Measurements from ENCODE around the gene OSGEP.

Gene OSGEP

GRCh38 chr14:20454516-20455354, at the start of gene OSGEP, which contains the start of gene APEX1:
OSGEP (minus strand) TSS chr14:20454812; CDS start chr14:20454683, 129 bp downstream.
APEX1 (plus strand) TSS chr14:20455226; CDS start chr14:20455646, 420 bp downstream.
- DNase-seq (ENCODE audit: low spot score): peak; percentile 98

GRCh38 chr14:20503898-20504297, 49.3 kb upstream of the OSGEP start:
- DNase-seq (ENCODE audit: low spot score): no peak

- DNase-seq (ENCODE audit: low spot score): no peak
These were observed 46.7 kb upstream of the OSGEP start for GRCh38 chr14:20501346-20501745.

GRCh38 chr14:20499881-20500280, 45.3 kb upstream of the OSGEP start:
- no peak for DNase-seq (ENCODE audit: low spot score)

DNA sequence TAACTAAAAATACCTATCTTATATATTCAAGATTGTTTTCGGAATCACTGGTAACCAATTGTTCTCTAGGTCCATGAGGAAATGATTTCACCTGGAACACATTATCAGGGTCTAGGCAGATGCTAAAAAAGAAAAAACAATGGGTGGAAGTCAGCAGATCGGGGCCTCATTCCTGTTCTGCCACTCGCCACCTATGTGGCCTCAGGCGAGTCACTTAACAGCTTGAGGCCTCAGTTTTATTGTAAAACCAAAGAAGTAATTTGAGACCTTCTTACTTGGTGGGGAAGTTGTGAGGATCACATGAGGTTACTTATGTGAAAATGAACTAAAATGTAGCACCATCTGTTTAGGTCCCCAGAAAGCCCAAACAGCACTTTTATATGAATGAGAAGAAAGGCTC, 44.5 kb upstream of the OSGEP start:
- DNase-seq (ENCODE audit: low spot score): no peak

- DNase-seq (ENCODE audit: low spot score): no peak
These were observed 44.0 kb upstream of the OSGEP start for GRCh38 chr14:20498622-20499021.

GRCh38 chr14:20494935-20495766, 40.5 kb upstream of the OSGEP start:
- peak; percentile 16 for DNase-seq (ENCODE audit: low spot score)

DNA sequence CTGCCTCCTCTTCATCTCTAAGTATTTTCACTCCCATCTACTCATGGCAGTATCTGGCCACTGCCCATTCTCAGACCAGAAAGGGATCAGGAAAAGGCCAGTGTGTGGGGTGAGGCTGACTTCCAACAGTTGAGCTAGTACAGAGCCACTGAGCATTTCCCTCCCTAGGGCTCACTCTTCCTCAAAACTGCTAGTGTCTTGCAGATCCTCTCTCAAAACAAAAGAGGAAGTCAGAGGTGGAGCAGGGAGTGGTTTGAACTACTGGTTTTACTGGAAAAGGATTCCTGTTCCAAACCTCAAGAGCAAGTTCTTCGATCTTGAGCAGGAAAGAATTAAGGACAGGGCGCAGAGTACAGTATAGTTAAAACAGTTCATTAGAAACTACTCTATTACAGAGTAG, 39.0 kb upstream of the OSGEP start:
- no peak for DNase-seq (ENCODE audit: low spot score)

DNA sequence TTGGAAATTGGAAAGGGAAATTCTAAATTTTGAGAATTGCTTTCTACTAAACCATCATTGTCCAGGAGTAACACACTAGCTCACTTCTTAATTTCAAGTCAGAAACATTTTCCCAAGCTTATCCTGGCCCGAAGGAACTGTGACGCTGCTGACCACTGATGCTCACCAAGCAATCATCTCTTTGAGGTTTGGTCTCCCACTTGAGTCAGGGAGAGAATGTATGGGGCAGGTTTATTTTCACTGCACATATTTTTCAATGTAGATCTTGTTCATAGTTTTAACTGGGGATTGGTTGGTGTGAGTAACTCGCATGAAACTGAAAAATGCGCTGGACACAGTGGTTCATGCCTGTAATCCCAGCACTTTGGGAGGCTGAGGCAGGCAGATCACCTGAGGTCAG, 37.9 kb upstream of the OSGEP start:
- DNase-seq (ENCODE audit: low spot score): no peak

- DNase-seq (ENCODE audit: low spot score): no peak
These were observed 36.0 kb upstream of the OSGEP start for GRCh38 chr14:20490563-20490962.

- peak; percentile 45 for DNase-seq (ENCODE audit: low spot score)
These were observed 34.7 kb upstream of the OSGEP start for GRCh38 chr14:20489093-20489994.

DNA sequence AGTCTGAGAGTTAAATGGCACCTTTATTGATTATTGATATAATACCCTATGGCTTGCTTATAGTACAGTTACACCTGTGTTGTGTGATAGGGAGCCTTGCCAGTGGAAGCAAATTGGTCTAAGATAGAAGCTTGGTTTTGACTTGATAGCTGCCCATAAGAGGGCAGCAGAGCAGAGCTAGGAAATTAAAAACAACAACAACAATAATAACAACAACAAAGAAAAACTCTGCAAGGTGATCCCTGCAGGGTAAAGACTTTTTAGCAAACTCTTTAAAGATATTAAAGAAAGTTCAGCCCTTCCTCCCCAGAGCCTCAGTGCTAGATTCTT, 32.7 kb upstream of the OSGEP start:
- DNase-seq (ENCODE audit: low spot score): no peak

DNA sequence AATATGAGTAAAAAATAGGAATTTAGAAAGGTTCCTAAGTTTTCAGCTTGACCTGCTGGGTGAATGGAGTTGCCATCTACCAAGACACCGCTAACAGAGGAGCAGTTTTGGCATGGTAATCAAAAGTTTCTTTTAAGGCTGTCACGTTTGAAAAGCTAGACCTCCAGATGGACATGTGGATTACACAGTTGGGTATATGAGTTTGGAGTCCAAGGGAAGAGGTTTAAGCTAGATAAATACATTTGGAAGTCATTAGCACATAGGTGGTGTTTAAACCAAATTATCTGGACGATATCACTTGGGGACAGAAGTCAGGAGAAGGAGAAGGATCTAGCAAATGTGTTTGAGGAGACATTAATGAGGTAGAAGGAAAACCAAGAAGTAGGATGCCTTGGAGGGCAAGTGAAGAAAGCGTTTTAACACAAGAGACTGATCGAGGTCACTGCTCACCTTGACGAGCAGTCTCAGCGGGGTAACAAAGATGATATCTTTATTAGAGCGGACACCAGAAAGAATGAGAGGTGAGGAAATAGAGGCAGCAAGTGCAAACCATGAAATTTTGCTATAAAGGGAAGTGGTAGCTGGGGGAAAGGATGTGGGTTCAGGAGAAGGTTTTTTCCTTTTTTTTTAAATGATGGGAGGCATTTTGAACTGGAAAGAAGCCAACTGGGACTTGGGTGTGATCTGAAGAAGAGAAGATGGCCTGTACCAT, 32.2 kb upstream of the OSGEP start:
- DNase-seq (ENCODE audit: low spot score): no peak

GRCh38 chr14:20485900-20486299, 31.3 kb upstream of the OSGEP start:
- no peak for DNase-seq (ENCODE audit: low spot score)

- no peak for DNase-seq (ENCODE audit: low spot score)
These were observed 27.8 kb upstream of the OSGEP start for GRCh38 chr14:20482382-20482781.

DNA sequence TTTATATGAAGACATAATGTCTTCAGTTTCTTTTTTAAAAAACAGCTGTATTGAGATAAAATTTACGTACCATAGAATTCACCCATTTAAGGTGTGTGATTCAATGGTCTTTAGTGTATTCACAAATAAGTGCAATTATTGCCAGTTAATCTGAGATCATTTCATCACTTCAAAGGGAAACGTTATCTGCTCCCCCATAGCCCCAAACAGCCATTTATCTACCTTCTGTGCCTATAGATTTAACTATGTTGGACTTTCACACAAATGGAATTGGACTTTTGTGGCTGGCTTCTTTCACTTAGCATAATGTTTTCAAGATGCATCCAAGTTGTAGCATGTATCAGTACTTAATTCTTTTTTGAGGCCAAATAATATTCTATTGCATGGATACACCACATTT, 24.3 kb upstream of the OSGEP start:
- DNase-seq (ENCODE audit: low spot score): no peak

DNA sequence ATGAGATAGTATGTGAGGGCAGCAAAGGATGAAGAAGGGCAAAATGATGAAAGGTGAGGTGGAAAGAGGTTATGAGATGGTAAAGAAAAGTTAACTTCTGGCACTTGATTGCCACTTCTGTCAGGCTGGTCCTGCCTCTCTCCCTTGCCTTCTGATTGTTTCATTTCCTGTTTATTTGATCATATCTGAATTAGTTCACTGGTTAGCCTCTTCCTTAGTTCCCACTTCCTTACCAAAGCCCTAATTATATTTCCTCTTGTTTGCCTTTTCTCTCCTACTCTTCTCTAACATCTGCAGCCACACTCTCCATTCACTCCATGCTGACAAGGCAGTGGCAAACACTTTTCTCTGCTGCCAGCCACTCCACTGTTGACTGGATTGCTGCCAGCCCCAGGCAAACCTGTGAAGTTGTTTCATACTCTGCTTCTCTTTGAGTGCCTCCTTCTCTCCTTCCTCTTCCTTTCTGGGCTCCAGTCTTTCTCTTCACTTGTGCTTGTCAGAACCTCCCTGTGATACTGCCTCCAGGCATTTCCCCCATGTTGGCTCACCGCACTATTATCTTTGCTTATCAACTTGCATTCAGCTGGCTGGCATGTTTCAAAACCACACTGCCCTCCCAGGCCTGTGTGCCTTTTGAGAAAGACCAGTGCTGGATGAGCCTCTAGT, 22.7 kb upstream of the OSGEP start:
- no peak for DNase-seq (ENCODE audit: low spot score)

DNA sequence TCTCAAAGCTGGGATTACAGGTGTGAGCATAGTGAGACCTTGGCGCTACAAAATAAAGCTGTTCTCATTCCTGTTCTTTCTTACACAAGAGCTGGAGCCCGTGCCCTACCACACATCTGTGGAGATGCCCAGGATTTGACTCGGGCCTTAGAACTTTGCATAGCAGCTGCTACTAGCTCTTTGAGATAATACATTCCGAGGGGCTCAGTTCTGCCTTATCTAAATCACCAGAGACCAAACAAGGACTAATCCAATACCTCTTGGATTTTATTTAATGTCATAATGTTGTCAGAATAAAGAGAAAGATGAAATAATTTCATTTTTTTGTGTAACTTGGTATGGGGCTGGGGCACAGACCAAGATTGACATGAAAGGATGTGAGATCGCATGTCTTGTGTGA, 22.2 kb upstream of the OSGEP start:
- DNase-seq (ENCODE audit: low spot score): no peak

DNA sequence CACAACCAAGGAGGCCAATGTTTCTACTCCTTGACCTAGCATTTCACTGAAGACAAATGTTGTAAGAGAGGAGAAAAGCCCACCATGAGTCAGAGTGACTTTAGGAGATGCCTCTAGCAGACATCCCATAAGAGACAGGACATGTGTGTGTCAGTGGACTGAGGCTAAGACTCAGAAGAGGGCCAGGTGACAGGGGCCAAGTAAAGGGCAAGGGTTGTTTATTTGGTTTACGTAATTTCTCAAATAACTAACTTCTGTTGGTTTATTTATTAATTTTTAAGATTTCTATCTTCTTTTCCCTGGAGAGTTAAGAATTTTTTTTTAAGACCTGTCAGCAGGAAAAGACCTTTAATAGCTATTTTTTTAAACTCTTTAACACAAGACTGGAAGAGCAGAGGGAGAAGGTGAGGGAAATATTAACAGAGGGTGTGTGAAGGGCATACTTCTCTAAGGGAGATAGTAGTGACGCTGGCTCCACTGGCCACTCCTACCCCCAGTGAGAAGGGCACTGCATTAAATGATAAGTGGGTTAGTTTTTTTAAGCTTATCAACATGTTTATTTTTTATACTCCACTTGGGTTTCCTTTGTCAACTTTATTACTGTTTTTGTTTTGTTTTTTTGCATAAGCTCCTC, 18.0 kb upstream of the OSGEP start:
- DNase-seq (ENCODE audit: low spot score): no peak

DNA sequence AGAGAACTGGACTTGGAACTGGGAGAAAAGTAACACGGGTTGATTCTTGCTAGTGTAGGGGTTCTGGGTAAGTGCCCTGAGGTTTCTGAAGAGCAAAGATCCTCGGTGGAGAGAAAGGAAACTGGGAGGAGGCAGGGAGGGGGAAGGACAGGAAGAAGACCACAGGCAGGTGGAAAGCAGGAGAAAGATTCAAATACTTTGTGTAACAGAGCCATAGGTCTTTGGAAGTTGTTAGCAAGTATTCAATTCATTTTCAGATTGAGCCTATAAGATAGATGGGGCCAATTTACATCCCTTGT, 15.9 kb upstream of the OSGEP start:
- peak; percentile 14 for DNase-seq (ENCODE audit: low spot score)

All from GM03348 (cell line).